Measurements from ENCODE around the gene KIAA1671.

KIAA1671 gene

DNA sequence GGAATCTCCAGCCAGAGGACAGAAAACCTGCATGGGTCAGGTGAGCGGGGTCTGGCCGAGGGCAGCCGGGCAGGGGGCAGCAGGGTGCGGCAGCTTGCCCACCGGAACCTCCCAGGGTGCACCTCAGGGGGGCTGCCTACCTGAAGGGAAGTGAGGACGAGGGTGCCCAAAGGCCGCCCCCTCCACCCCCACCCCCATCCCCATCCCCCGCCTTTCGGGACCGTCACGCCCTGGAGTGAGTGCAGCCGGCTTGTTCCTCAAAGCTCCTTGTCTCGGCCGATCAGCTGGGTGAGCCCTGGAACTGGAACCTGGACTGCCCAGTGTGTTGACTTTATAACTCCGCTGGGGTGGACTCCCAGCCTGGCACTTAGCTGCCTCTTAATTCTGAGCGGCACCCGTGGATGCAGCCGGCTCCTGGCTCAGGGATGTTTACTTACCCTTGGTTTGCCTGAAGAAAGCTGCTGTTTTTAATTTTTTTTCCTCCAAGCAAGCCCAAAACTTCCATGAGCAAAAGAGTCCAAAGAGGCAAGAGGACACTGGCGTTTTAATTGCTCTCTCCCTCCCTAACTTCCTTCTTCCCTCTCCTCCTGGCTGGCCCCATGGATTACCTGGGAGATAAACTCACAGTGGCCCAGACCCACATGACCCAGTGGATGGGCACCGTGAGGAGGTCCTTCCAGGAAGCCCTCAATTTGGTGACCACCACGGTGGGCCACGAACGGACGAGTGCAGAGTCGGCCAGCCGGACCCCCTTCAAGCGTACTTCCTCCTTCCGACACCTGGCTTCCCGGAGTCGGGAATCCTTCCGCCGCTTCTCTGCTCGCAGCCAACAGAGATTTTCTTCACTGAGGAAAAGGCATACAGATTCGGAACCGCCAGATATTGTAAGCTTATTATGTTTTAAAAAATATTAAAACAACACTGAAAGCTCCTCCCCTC is 159.3 kb downstream of the KIAA1671 start:
- ATAC-seq (replicated peaks) (no peak), DNase-seq (no peak)
- peak overlapping the region; percentile 77 to 79 for H3K4me3 Mint-ChIP-seq
- no peaks in the 10 kb centered on the region for H3K9me3 Mint-ChIP-seq
- no peaks in the 10 kb centered on the region for H3K27me3 Mint-ChIP-seq
- peaks cover 16 to 19% of the 10 kb centered on the region in 2 donors for H3K4me1 Mint-ChIP-seq (ENCODE audit: low read depth in 2 of 2)
- no peaks in the 10 kb centered on the region for H3K36me3 Mint-ChIP-seq (ENCODE audit: insufficient read depth)
- peak overlapping the region in 1 of 2 donors; percentile 80 for H3K27ac Mint-ChIP-seq

DNA sequence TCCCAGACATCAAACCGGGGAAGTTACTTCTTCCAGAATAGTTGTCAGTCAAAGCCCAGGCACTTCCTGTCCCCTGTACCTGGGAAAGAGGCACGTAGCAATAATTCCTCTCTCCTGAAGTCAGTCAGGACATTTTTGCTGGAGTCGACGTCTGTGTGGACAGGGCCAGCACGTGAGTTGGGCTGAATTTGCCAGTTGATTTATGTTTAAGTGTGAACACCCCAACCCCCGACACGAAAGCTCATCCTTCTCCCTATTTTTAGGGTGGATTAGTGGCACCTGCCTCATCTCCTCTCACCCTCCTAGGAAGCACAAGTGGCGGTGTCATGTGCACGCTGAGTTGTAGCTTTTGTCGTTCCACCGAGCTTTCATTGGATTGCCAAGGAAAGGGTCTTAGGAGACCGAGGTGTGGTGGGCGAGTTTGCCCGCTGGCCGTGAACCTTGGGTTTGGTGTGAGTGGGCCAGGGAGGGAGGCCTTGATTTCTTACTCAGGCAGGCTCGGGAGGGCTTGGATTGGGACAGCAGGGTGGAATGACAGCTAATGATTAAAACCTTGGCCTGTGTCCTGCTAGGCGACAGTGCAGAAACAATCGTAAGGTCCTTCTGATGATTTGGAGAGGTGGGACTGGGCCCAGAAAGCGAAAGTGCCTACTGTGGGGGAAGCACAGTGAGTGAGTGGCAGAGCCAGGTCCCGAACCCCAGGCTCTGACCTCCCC is 160.2 kb downstream of the KIAA1671 start:
- Mint-ChIP-seq H3K27me3 (no peaks in the 10 kb centered on the region), H3K4me3 (peak overlapping the region; percentile 77 to 79), H3K4me1 (ENCODE audit: low read depth in 2 of 2) (peaks cover 16 to 19% of the 10 kb centered on the region in 2 donors), H3K9me3 (no peaks in the 10 kb centered on the region), H3K27ac (peak overlapping the region in 1 of 2 donors; percentile 80), H3K36me3 (ENCODE audit: insufficient read depth) (no peaks in the 10 kb centered on the region)
- ATAC-seq (replicated peaks) (no peak), DNase-seq (no peak)

DNA sequence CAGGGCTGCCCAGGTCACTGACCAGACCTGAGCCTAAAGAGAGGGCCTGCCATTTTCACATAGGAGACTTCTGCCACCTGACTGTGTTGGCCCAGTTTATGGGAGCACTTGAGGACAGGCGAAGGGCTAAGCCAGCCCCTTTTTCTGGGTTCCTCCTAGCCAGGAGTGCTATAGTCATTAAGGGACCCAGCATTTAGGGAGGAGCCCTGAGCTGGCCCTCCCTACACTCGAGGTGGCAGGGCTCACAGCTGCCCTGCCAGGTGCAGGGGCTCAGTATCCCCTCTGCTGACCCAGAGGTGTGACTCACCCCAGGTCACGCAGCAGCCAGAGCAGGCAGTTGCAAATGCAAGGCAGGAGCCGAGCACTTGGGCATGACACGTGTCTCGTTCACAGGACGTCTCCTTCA is 160.8 kb downstream of the KIAA1671 start:
- H3K36me3 Mint-ChIP-seq (ENCODE audit: insufficient read depth): peaks cover 3% of the 10 kb centered on the region
- no peaks in the 10 kb centered on the region for H3K9me3 Mint-ChIP-seq
- no peaks in the 10 kb centered on the region for H3K27me3 Mint-ChIP-seq
- H3K4me3 Mint-ChIP-seq: no peak overlapping the region
- peaks cover 16 to 19% of the 10 kb centered on the region in 2 donors for H3K4me1 Mint-ChIP-seq (ENCODE audit: low read depth in 2 of 2)
- DNase-seq: no peak
- no peak for ATAC-seq (replicated peaks)
- H3K27ac Mint-ChIP-seq: peak overlapping the region in 1 of 2 donors; percentile 80

DNA sequence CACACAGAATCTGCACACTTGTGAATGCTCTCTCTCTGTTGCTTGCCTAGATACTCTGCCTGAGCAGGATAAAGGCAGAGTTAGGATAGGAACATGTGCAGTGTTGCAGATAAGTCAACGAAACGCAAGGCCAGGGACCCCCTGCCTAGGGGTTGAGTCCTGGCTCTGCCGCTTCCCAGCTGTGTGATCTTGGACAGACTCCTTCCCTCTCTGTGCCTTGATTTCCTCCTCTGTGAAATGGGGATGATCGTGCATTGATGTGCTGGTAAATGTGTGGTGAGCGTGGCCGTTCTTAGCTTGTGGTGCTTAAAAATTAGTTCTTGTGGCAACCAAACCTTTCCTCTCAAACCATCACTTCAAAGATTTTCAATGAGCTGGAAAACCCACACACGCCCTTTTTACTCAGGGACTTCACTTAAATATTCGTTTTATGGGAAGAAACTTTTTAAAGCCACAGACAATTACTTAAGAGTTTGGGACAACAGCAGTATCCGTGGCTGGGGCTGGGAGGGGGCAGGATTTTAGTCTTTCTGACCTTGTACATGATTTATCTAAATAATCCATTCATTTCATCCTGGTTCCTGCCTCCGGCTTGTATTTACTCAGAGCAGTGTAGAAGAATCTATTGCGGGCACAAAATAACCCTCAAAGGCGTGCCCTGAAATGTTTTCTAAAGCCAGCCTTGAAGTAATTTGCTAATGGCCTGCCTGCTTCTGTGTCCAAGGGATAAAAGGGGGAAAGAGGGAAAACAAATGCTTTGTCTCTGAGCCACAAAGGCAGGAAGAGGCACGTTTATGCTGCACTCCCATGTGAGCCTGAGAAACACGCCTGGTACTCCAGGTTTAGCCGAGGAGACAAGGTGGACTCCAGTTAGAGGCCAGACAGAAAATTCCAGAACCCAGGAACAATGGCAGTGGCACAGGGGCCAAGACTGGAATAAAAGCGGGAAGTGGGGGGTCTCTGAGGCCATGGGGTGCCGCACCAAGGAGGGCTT is 162.2 kb downstream of the KIAA1671 start:
- Mint-ChIP-seq H3K27me3 (no peaks in the 10 kb centered on the region), H3K27ac (no peak overlapping the region), H3K4me3 (no peak overlapping the region), H3K9me3 (no peaks in the 10 kb centered on the region), H3K4me1 (ENCODE audit: low read depth in 2 of 2) (peaks cover 19 to 23% of the 10 kb centered on the region in 2 donors), H3K36me3 (ENCODE audit: insufficient read depth) (peaks cover 5% of the 10 kb centered on the region)
- DNase-seq (no peak), ATAC-seq (replicated peaks) (no peak)

DNA sequence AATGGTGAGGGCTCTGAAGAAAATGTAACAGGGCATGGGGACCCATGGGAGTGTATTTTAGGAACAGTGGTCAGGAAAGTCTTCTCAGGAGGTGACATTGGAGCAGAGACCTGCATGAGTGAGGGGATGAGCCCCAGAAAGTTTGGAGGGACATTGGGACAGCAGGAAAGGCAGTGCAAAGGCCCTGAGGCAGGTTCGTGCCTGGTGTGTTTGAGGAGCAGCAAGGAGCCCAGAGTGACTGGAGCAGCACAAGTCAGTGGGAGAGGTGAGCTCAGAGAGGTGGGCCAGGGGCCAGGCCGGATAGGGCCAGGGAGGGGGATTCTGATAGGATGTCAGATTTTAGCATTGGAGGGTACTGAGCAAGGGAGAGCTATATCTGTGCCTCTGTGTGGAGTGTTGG is 167.1 kb downstream of the KIAA1671 start:
- H3K4me1 Mint-ChIP-seq (ENCODE audit: low read depth in 2 of 2): peaks cover 0 to 14% of the 10 kb centered on the region in 2 donors
- no peak overlapping the region for H3K4me3 Mint-ChIP-seq
- H3K27ac Mint-ChIP-seq: peak overlapping the region in 1 of 2 donors; percentile 55
- no peaks in the 10 kb centered on the region for H3K9me3 Mint-ChIP-seq
- H3K27me3 Mint-ChIP-seq: no peaks in the 10 kb centered on the region
- ATAC-seq (replicated peaks) (no peak), DNase-seq (no peak)
- peaks cover 9% of the 10 kb centered on the region for H3K36me3 Mint-ChIP-seq (ENCODE audit: insufficient read depth)

DNA sequence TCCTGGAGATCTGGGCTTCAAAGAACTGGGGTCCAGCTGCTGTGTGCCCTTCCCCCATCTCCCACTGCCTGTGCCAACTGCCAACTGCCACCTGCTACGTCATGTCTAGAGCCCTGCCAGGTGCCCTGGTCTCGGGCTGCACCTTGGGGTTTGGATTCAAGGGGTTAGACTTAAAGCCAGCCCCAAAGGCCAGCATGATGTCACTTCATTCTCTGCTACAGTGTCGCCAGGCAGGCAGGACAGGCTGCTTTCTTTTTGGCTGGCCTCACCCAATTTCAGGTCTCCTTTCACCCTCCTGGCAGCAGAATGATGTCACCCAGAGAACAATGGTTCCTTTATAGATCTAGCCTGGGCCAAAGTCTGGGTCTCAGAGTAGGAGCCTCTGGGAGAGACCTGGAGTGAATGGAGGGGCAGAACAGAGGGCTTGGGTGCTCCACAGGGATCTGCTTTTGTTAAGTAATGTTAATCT is 167.6 kb downstream of the KIAA1671 start:
- no peak for DNase-seq
- H3K27me3 Mint-ChIP-seq: no peaks in the 10 kb centered on the region
- peaks cover 9% of the 10 kb centered on the region for H3K36me3 Mint-ChIP-seq (ENCODE audit: insufficient read depth)
- H3K27ac Mint-ChIP-seq: no peak overlapping the region
- no peak for ATAC-seq (replicated peaks)
- H3K9me3 Mint-ChIP-seq: no peaks in the 10 kb centered on the region
- H3K4me1 Mint-ChIP-seq (ENCODE audit: low read depth in 2 of 2): peaks cover 0 to 14% of the 10 kb centered on the region in 2 donors
- no peak overlapping the region for H3K4me3 Mint-ChIP-seq

DNA sequence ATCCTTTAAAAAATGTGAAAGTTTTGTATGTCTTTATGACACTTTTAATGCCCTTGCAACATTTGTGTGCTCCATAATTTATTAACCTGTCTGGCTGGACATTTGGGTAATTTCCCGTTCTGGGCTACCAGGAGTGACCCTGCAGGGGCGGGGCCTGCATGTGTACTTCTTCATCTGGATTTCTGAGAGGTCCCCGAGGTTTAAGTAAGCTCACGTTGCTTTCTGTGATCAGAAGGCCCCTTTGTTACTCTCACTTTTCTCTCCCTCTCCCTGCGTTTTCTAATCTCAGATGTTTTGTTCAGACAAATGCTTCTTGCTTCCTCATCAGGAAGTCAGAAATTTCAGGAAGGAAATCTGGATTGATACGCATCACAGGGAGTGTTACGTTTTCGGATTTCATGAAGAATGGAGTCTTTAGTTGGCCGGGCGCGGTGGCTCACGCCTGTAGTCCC is 168.3 kb downstream of the KIAA1671 start:
- H3K27me3 Mint-ChIP-seq: no peaks in the 10 kb centered on the region
- no peak for DNase-seq
- no peak overlapping the region for H3K4me3 Mint-ChIP-seq
- peaks cover 0 to 15% of the 10 kb centered on the region in 2 donors for H3K4me1 Mint-ChIP-seq (ENCODE audit: low read depth in 2 of 2)
- no peak for ATAC-seq (replicated peaks)
- no peaks in the 10 kb centered on the region for H3K9me3 Mint-ChIP-seq
- H3K27ac Mint-ChIP-seq: no peak overlapping the region
- H3K36me3 Mint-ChIP-seq (ENCODE audit: insufficient read depth): peaks cover 9% of the 10 kb centered on the region

DNA sequence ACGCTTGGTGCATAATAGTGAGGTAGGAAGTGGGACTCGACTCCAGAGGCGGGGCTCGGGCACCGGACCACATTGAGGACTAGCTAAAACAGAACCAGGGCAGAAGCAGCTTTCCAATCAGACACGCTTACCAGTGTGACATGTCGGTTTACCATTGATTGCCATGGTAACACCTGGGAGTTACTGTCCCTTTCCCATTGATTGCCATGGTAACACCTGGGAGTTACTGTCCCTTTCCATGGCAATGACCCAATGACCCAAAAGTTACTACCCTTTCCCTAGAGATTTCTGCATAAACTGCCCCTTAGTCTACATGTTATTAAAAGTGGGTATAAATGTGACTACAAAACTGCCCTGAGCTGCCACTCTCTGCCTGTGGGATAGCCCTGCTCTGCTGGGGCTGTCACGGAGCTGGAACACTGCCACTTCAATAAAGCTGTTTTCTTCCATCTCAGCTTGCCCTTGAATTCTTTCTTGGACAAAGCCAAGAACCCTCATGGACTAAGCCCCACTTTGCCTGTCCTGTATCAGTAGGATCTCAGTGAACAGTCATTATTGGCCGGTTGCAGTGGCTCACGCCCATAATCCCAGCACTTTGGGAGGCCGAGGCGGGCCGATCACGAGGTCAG is 169.7 kb downstream of the KIAA1671 start:
- DNase-seq: no peak
- peaks cover 2 to 26% of the 10 kb centered on the region in 2 donors for H3K4me1 Mint-ChIP-seq (ENCODE audit: low read depth in 2 of 2)
- ATAC-seq (replicated peaks): no peak
- no peaks in the 10 kb centered on the region for H3K9me3 Mint-ChIP-seq
- H3K4me3 Mint-ChIP-seq: no peak overlapping the region
- no peaks in the 10 kb centered on the region for H3K27me3 Mint-ChIP-seq
- no peak overlapping the region for H3K27ac Mint-ChIP-seq
- peaks cover 9% of the 10 kb centered on the region for H3K36me3 Mint-ChIP-seq (ENCODE audit: insufficient read depth)

DNA sequence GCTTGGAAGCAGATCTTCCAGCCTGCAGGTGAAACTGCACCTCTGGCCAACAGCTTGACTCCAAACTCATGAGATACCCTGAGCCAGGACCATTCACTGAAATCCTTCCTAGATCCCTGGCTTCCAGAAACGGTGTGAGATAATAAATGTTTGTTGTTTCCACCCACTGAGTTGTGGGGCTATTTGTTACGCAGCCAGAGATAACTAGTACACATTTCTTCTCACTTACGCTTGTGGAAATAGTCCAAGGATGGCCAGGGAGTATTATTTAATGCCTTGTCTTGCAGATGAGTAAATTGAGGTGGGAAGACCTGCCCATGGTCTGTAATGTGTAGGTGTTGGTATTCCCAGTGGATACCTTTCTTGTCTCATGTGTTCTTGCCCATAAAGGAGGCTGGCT is 171.2 kb downstream of the KIAA1671 start:
- DNase-seq: no peak
- H3K27ac Mint-ChIP-seq: no peak overlapping the region
- H3K27me3 Mint-ChIP-seq: no peaks in the 10 kb centered on the region
- no peak overlapping the region for H3K4me3 Mint-ChIP-seq
- H3K36me3 Mint-ChIP-seq (ENCODE audit: insufficient read depth): peaks cover 3% of the 10 kb centered on the region
- H3K4me1 Mint-ChIP-seq (ENCODE audit: low read depth in 2 of 2): peaks cover 2 to 29% of the 10 kb centered on the region in 2 donors
- no peak for ATAC-seq (replicated peaks)
- H3K9me3 Mint-ChIP-seq: no peaks in the 10 kb centered on the region

DNA sequence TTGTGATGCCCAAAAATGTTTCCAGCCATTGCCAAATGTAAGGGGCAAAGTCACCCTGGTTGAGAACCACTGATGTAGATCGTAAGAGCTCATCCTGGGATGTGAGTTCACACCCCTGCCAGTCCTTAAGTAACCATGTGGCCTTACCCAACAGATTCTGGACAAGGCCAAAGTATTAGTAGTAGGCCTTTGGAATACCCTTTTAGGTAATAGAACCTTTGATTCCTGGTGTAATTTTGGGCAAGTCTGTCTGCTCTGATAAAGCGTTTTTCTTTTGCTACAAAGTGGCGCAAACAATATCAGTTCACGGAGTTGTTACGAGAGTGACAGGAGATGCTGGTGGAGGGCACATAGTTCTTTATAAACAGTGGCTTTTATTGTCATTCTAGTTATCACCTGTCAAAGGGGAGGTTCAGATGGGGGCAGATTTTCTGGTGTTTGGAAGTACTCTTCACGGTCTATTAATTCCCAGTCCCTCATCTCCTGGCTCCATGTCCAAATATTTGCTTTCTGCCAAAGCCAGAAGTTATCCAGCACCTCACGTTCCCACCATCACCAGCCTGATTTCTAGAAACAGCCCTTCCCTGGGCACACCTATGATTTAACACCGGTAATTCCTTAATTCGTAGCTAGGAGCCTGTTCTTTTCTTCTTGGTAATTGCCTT is 173.3 kb downstream of the KIAA1671 start:
- ATAC-seq (replicated peaks) (no peak), DNase-seq (no peak)
- Mint-ChIP-seq H3K27ac (peak overlapping the region in 1 of 2 donors; percentile 29), H3K4me3 (no peak overlapping the region), H3K9me3 (no peaks in the 10 kb centered on the region), H3K27me3 (no peaks in the 10 kb centered on the region), H3K4me1 (ENCODE audit: low read depth in 2 of 2) (peaks cover 2 to 22% of the 10 kb centered on the region in 2 donors), H3K36me3 (ENCODE audit: insufficient read depth) (peaks cover 3% of the 10 kb centered on the region)

DNA sequence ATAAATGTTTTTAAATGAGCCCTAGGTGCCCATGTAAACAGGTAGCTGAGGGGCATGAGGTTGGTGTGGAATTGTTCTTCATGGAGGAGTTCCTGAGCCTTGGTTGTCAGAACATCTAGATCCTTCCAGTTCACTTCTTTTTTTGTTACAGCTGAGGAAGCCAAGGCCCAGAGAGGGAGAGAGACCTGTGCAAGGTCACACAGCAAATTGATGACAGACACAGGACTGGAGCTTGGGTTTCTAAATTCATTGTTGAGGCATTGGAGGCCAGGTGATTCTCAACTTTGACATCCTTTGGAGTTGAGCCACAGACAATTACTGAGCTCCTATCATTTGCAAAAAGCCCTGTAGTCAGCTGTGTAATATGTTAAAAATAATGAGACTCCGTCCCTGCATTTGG is 174.0 kb downstream of the KIAA1671 start:
- ATAC-seq (replicated peaks) (no peak), DNase-seq (no peak)
- peaks cover 2 to 22% of the 10 kb centered on the region in 2 donors for H3K4me1 Mint-ChIP-seq (ENCODE audit: low read depth in 2 of 2)
- H3K27me3 Mint-ChIP-seq: no peaks in the 10 kb centered on the region
- no peaks in the 10 kb centered on the region for H3K36me3 Mint-ChIP-seq (ENCODE audit: insufficient read depth)
- no peak overlapping the region for H3K4me3 Mint-ChIP-seq
- H3K27ac Mint-ChIP-seq: peak overlapping the region in 1 of 2 donors; percentile 29
- no peaks in the 10 kb centered on the region for H3K9me3 Mint-ChIP-seq

DNA sequence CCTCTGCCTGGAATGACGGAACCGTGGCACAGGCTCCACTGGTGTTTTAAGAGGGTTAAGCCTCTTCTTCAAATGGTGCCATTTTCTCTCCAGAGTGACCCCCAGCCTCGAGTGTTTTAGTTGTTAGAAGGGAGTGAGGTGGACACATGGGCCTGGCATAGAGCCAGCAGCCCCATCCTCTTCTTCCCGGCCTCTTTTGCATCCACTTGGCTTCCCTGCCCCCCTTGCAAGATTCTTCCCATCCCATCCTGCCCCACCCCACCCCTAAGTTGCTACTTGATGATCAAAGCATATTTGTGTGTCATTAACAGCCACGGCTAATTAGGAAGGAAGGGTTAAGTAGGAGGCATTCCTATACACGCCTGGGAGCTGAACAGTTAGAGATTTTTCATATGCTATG is 174.8 kb downstream of the KIAA1671 start:
- DNase-seq: no peak
- H3K9me3 Mint-ChIP-seq: no peaks in the 10 kb centered on the region

More for the DNA sequence above, 174.8 kb downstream of the KIAA1671 start:
- H3K4me3 Mint-ChIP-seq: no peak overlapping the region
- H3K27ac Mint-ChIP-seq: peak overlapping the region in 1 of 2 donors; percentile 2
- peaks cover 2 to 22% of the 10 kb centered on the region in 2 donors for H3K4me1 Mint-ChIP-seq (ENCODE audit: low read depth in 2 of 2)
- H3K36me3 Mint-ChIP-seq (ENCODE audit: insufficient read depth): no peaks in the 10 kb centered on the region
- H3K27me3 Mint-ChIP-seq: no peaks in the 10 kb centered on the region
- no peak for ATAC-seq (replicated peaks)
